Panc1 (cell line): Measurements from ENCODE around the gene FRY.
"Not testable (repeated sequence)": the region's sequence is repeated elsewhere in the genome, so short reads cannot be mapped to it uniquely, and the experiment has no call there.

ENCODE experiments used
- POLR2AphosphoS5 ChIP-seq: IDR thresholded peaks from 2 replicates; pipeline ENCODE4 v1.6.1; 2012; ENCODE audit warnings: mild to moderate bottlenecking, low read depth, low read length, moderate library complexity
- REST ChIP-seq, 2 experiments: IDR thresholded peaks; 2 replicates each; pipeline ENCODE4 v1.6.1; 2011 to 2012; ENCODE audit warnings: low read depth in 2 of 2, control low read depth in 1 of 2, low read length in 1 of 2, mild to moderate bottlenecking in 1 of 2, moderate library complexity in 1 of 2; ENCODE audit not compliant: insufficient read depth in 1 of 2
- TF ChIP-seq, protein P1 (sequence below): fragments of 450-650 bp; IDR thresholded peaks from 2 replicates; pipeline ENCODE4 v1.5.1; 2017; ENCODE audit warnings: mild to moderate bottlenecking

- TF ChIP-seq REST (IDR thresholded peaks at IDR 0.05; ENCODE audit: insufficient read depth in 1 of 2, low read depth in 2 of 2, low read length in 1 of 2); POLR2AphosphoS5: not testable (repeated sequence)
- TF ChIP-seq, protein P1, sequence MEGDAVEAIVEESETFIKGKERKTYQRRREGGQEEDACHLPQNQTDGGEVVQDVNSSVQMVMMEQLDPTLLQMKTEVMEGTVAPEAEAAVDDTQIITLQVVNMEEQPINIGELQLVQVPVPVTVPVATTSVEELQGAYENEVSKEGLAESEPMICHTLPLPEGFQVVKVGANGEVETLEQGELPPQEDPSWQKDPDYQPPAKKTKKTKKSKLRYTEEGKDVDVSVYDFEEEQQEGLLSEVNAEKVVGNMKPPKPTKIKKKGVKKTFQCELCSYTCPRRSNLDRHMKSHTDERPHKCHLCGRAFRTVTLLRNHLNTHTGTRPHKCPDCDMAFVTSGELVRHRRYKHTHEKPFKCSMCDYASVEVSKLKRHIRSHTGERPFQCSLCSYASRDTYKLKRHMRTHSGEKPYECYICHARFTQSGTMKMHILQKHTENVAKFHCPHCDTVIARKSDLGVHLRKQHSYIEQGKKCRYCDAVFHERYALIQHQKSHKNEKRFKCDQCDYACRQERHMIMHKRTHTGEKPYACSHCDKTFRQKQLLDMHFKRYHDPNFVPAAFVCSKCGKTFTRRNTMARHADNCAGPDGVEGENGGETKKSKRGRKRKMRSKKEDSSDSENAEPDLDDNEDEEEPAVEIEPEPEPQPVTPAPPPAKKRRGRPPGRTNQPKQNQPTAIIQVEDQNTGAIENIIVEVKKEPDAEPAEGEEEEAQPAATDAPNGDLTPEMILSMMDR: not testable (repeated sequence)
These were observed 47.9 kb upstream of the FRY start for GRCh38 chr13:31983696-31984095.
